T-helper 1 cell (primary cell): Measurements from ENCODE around the gene PDYN.
A peak's percentile ranks its signal among the peaks of the same experiment; 100 is the strongest.

Experiments used
- DNase-seq, 5 donors: peaks; one replicate each; pipeline ENCODE4 v3.0.0-alpha.2; 2012 to 2020

The PDYN gene

DNA sequence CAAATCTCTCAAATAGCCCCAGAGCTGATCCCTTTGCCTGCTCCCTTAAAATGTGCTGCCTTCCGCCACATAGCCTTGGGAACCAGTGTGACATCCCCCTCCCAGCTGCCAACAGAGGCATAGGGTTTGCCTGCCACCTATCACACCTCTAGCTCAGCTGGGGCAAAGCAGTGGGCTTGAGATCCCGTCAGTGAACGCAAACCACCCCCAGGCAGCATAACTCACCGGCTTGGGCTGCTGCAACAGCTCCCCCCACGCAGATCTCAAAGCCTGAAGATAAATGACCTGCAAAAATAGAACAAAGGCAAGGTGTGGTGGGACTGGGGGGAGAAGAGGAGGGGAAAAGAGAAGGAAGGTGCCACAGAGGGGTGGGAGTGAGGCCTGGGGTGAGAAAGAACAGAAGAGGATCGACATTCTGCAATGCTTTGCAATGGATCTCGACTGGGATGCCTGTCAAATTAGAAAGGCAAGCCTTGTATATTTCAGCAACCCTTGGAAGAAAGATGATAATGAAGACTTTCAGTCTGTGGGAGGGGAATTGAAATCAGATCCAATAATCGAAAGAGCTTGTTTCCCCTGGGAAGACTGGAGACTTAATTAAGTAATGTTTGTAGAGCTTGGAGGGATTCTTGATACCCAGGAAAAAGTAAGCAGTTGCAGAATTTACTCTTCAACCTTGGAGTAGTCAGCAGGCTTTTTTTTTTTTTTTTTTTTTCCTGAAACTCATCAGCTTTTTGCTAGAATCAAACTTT lies 1.3 kb downstream of the PDYN start:
- no peak for DNase-seq

DNA sequence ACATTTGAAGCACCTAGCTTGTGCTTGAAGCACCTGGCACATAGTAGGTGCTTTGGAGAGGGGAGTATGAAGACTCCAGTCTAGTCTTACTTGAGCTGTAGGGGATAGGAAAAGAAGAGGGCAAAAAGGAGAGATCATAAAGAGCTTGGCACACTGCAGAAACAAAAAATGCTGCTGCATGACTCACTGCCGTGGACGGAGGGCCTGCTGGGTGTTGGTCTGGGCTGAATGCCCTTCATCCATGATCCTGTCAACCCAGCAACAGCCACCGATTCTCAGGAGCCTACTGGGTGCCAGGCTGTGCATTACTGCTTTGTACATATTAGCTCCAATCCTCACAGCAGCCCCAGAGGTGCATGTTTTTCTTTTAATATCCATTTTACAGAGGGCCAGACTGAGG lies 6.0 kb downstream of the PDYN start:
- DNase-seq, result no peak

DNA sequence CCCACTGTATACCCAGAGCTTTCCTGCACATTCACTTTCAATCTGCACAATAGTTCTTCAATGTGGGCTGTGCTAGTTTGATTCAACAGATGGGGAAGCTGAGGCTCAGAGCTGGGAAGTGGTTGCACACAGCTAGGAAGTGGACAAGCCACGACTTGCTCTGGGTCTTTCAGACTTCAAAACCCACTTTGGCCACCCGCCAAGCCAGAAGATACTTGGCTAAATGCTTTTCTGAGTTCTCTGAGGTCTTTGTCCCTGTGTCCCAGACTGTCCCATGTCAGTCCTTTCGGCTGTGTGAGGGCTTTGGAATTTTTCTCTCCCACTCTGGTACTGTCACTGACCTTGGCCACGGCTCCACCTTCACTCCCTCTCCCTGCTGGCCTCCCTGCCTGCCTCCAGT lies 10.6 kb downstream of the PDYN start:
- DNase-seq, result no peak

DNA sequence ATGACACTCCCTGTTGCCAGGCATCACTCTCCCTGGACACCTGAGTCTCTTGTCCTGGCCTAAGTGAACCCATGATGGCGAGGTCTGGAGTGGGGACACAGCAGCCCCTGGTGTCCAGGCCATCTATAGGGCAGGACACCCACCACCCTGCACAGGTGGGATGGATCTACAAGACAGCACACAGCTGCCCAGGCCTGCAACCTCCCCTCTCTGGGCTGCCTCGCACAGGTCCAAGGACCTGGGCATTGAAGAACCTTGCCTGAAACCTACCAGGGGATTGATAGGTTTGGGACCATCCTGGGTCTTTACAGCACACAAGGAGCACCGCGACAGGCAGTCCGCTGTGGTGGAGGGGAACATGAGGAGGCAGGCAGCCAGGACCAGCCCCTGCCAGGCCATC lies 11.2 kb downstream of the PDYN start:
- no peak for DNase-seq

DNA sequence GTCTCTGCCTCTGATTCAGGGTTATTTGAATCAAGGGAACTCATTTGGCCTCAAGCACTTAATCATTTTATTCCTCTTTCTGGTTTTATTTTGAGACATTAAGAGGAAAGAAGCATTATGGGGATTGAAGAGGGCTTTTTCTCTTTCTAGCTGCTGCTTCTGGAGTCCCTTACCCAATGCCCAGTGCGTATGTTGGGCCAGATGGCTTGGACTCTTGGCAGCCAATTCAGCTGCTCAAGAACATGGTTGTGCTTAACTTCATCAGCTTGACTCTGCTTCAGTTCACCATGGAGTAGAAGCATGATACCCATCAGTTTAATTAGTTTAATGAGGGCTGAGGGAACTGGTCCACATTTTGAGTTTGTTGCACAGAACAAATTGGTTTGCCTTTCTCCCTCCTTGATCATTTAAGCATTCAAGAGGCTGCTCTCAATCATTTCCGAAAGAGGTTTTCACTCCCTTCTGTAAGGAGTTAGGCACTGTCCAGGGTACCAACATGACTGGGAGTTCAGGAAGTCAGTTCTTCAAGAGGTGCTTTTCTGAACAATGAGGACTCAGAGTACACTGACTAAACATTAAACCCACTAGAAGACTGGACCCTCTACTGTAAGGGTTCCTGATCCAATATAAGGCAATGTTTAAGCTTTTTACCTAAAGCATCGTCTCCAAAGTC lies 14.6 kb downstream of the PDYN start:
- DNase-seq, result no peak

DNA sequence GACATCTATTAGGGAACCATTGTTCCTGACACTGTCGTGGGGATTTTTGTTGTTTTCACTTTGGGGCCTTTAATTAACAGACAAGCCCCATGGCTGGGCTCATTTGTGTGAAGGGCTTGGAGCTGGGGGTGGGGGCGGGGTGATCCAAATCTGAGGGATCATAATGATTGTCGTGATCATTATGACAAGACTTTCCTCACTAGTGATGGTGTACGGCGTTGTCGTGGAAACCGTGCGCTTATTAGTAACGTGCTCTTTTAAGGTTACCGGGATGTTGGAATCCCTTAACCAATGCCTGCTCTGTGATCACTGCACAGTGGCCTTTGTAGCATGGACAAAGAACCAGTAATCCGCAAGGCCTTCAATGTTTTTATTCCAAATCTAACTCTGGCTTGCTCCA lies 18.6 kb downstream of the PDYN start:
- no peak for DNase-seq

DNA sequence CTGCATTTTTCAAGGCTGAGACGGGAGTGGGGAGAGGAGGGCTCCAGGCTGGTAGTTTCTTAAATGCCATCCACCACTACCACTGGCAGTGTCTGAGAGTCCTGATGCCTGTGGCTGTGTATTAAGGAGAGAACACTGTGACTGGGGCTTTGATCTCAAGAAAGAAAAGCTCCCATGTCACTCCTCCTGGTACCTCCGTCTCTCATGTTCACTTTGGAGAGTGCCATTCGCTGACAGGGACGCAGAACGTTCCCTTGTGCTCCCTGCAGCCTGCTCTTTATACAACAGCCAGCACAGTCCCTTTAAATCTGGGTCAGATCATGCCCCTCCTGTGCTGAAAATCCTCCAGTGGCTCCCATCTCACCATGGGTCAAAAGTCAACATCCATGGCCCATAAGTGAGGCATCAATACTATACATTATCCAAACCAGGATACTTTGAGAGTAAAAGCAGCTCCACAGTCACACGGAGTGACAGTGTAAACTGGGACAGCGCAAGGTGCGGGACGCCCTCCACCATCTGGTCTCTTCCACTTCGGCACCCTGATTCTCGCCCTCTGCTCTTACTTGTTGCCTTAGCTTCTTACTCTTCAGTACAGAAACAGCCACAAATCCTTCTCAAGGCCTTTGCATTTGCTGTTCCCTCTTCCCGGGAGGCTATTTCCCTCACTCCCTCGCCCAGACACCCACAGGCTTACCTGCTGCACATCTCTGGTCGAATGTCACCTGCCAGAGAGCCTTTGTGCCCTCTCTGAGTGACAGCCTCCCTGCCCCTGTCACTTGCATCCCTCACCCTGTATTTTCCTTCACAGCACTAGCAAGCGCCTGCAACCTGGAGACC lies 20.0 kb downstream of the PDYN start:
- no peak for DNase-seq

DNA sequence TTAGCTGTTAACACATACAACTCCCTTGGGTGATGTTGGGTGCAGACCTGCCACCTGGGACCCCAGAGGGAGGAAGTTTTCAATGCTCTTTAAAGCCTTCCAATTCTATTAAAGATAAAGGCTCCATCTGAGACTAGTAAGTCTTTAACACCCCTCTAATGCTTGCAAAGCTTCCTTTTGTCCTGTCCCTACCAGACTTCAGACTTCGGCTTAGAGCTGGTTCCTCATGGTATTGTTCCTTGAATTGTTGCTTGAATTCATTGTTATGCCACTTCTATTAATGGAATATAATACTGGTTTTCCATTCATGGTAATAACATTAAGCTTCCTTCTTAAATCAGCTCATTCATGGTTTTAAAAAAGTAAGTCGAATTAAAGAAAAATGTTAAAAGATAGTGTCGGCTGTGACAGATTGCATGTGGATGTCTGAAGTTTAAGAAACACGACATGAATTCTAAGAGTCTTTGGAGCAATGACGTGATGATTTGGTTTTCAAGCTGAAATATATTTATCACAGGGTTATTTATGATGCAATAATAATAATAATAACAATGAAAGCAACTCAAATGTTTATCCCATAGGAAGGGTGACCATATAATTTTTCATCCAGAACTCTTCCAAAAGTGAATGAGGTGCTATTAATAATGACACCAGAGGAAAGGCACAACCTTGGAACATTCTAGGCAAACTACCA lies 21.8 kb downstream of the PDYN start:
- DNase-seq, result no peak

DNA sequence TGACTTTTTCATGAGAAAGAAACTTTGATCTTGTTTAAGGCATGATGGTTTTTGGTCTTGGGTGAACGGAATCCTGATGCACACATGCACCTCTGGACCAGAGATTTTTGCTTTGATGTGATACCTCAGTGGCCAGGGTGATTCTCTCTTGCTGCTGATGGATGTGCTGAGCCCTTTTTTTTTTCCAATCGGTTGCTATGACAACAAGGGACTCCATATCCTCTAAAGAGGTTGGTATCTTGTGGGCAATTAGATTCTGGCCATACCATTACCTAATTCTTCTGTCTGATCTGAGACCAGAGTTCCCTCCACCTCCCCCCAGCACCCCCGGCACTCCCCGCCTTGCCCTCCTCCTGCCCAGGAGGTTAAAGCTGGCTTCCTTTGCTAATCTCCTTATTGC lies 24.9 kb downstream of the PDYN start:
- DNase-seq, result no peak

DNA sequence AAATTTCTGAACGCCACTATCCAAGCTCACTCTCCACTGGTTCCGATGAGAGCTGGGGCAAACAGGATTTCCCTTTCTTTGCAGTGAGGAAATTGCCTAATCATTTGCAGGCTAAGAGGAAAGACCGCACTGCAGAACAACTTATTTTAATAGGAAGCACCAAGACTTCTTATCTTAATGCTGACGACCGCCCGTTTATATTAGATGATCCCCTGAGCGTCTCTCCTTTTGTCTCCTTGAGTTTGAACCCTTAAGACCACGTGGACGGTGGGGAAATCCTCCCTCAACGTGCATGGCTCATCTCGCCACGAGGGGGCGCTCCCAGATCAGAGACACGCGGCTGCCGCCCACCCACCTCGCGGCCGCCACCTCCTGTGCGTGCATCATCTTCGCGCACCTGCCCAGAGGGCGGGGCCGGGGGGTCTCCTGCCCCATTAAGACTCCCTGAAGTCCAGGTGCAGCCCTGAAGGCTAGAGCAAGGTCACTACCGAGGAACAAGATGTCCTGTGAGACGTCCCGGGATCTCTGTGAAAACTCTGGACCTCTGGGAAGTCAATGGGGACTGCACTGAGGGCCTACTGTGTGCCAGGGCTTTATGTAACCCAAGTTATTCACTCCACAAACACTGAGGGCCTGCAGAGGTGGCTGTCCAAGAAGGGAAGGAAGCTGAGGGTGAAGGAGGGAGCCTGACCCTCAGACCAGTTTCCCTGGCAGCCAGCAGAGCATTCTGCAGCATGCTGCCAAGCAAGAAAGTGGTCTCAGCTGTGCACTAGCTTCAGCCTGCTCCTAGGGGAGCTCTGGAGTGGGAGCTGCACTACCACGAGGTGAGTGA lies 28.1 kb downstream of the PDYN start:
- DNase-seq, result peak; percentile 32 to 63 (median 54)

DNA sequence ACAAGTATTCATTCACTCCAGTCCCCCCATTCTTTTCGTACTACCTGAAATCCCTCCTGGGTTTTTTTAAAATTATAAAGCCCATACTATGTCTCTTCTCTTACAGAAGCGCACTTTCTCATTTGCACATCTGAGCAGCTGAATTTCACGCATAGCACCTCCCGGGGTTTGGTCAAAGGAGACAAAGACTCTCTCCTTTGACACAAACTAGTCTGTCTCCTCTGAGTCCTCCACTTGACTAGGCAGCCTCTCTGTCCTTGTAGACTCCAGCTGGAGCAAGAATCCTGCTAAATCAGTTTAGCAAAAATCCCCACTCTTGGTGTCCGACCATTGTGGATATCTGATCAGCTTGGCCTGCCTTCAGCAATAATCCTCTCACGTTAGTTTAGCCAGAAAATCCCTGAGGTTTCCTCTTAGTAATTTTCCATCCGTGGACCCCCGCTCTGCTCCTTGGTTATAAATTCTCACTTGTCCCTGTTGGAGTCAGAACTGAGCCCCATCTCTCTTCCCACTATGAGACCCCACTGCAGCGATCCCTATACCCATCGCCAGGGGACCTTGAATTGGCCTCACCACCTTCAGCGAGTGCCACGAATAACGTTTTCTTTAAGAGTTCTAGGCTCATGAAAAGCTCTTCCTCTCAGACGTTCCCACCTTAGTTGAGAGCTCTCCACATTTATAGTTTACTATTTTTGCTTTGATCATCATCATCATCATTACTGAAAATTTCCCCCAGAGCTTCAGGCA lies 29.0 kb downstream of the PDYN start:
- no peak for DNase-seq

DNA sequence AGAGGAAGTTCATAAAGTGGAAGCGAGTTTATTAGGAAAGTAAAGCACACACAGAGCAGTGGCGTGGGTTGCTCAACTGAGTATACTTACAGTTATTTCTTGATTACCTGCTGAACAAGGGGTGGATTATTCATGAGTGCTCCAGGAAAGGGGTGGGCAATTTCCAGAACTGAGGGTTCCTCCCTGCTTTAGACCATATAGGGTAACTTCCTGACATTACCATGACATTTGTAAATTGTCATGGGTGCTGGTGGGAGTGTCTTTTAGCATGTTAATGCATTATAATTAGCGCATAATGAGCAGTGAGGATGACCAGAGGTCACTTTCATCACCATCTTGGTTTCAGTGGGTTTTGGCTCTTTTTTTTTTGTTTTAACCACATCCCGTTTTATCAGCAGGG lies 29.8 kb downstream of the PDYN start:
- DNase-seq, result no peak

DNA sequence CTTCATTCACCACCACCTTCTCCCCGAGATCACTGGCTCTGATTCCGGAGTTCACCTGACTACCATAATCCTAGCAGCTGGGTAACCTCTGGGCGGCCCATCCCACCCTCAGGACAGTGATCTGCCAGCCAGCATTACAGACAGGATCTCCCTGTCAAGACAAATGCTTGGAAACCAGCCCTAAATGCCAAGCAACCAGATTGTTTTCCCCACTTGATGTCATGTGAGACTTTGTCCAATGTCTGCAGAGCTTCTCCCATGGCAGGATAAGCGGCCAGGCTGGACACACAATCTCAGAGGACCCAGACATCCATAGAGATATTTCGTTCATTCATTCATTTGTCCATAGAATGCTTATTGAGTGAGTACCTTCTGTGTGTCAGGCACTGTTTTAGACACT lies 32.5 kb downstream of the PDYN start:
- no peak for DNase-seq

DNA sequence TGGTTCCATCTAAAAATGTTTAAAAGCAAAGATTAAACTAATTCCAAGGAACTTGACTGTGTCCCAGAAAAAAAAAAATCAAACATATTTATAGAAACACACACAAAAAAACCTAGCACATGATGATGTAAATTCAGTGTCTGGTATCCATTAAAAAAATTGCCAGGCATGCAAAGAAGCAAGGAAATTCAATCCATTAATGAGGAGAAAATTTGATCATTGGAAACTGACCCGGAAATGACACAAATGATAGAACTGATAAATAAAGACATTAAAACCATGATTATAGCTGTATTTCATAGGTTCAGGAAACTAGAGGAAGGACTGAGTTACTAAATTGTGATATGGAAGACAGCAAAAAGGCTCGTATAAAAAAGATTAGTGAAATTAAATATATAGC lies 34.7 kb downstream of the PDYN start:
- no peak for DNase-seq

DNA sequence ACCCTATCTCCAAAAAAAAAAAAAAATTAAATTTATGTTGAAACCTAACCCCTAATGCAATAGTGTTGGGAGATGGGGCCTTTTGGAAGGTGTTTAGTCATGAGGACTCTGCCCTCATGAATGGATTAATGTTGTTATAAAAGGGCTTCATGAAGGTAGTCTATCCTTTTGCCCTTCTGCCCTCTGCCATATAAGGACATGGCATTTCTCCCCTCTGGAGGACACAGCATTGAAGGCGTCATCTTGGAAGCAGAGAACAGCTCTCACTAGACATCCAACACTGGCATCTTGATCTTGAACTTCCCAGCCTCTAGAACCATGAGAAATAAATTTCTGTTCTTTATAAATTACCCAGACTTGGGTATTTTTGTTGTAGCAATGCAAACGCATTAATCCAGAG lies 35.4 kb downstream of the PDYN start:
- DNase-seq, result no peak

DNA sequence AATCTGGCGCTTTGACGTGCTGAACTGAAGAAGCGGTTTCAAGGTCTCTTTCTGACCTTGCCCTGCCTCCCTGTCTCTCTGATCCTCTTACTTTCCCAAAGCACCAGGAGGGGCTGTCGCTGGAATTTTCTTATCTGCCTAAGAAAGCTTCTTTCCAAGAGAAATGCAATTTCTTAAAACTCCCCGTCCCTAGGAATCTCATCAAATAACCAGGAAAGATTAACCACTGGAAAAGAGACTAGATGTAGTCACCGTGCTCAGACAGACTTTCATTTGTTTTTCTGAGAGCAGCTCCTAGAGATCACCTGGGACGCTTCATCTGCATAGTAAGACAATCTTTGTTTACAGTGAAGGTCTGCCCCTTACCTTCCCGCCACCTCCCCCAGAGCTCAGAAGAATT lies 38.6 kb downstream of the PDYN start:
- no peak for DNase-seq

DNA sequence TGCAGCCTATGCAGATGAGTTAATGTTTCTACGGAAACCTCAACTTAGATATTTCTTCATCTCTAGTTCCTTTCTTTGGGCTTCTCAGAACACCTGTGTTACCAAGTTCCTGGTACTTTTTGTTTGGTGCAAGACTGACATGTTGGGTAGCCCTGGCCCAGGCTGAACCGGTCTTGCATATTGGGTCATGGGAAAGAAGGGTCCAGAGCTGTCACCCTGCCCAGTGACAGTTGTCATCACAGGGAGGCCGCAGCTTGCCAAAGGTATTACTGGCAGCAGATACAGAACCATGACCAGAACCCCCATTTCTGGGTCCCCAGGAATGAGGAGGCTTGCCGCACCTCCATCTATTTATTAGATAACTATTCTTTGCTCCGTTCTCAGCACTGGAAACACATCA lies 40.2 kb downstream of the PDYN start:
- DNase-seq, result no peak

DNA sequence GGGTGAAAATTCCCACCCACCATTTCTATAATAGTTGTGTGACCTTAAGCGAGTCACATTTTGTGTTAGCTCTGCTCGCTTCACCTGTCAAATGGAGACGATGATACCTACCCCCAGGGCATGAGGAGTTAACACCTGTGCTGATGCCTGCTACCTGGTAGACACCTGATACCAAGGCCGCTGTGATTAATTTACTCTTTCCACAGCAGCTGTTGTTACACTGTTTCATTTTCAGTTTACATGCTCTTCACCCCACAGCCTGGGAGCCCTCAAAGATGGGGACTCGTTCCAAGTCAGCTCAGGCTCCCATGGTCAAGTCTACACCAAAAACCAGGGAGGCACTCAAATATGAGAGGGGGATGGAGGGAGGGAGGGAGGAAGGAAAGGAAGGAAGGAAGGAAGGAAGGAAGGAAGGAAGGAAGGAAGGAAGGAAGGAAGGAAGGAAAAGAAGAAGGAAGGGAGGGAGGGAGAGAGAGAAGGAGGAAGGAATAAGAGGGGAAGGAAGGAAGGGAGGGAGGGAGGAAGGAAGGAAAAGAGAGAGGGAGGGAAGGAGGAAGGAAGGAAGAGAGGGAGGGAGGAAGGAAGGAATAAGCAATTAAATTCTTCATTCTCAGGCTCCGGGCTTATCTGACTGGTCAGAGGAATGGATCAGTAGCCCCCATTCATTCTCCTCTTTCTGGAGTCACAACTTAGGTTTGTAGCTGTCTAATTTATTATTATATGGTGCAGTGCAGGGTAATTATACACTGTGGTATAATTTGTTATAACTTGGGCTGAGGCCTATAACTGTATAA lies 40.9 kb downstream of the PDYN start:
- no peak for DNase-seq

DNA sequence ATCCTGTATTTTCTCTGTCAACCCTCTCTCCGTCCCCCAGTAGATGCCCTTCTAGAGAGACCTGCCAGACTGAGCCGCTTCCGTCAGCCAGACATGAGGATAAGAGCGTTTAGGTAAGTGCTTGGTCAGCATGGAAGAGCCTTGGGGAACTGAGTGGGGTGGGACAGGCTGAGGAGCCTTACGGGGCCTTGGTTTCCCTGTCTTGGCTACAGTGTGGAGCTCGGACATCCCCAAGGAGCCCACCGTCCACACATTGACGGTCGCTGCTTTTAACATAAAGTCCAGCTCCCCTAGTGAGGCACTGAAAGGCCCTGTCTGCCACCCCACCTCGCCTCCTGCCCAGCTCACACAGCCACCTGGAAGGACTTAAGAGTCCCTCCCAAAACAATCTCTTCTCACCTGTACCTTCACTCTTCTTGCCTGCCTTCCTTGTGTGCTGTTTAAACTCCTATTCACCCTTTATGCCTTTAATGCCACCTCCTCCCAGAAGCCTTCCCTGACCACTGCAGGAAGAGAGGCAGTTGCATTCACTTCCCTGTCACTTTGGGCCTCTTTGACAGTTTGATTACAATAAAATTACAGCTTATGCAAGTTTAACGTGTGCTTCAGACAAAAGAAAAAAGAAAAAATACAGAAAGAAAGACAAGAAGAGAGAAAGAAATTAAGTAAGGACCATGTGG lies 42.3 kb downstream of the PDYN start:
- no peak for DNase-seq

DNA sequence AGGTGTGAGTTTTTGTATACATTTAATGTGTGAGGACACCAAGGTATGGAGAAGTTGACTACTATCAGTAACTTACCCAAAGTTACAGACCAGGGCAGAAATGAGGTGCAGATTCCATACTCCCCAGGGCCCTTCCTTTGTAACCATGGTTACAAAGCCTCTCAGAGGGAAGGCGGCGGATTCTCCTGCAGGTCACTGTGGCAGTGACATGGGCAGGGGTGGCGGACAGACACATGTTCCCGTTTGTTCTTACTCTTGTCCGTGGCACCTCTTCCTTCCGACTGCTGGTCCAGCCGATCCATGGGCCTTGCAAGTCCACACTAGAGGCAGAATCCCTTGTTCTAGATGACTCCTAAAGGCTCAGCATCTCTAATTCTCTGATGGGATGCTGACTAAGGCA lies 43.0 kb downstream of the PDYN start:
- DNase-seq, result no peak
